GM12878 (cell line): ENCODE measurements around the gene DPH6. TPM values are rescaled to one million over a fixed set of nuclear protein-coding genes. Genes with fewer than 3 reads are reported as not detected.

Experiments
- ATAC-seq: fragments of 200-7000 bp; cut with Tn5 transposase; 3 replicates; pipeline ENCODE4 v1.9.1; 2020; ENCODE audit warnings: mild to moderate bottlenecking, moderate library complexity
- BruUV-seq: library from RNA; stranded (reverse); fragments of 400-500 nt; replicated peaks from 2 replicates; lab custom pipeline; 2021; lab: Mats Ljungman, UMichigan
- CTCF ChIA-PET: fragments of 300-600 bp; sonication (Branson Sonifier 250); formaldehyde crosslinking; extraction: SDS; loops from one replicate; lab custom pipeline; 2021; ENCODE audit warnings: inconsistent platforms; lab: Yijun Ruan, JAX
- POLR2A ChIA-PET: fragments of 350-600 bp; formaldehyde crosslinking; extraction: SDS; loops from one replicate; lab custom pipeline; 2021; ENCODE audit warnings: inconsistent platforms; lab: Charles Lee
- RAD21 ChIA-PET: fragments of 300-600 bp; sonication (Branson Sonifier 250); formaldehyde crosslinking; loops from one replicate; lab custom pipeline; 2023; ENCODE audit warnings: antibody characterized with exemption; ENCODE audit not compliant: unreplicated experiment; lab: Charles Lee
- SMC1A ChIA-PET: fragments of 300-600 bp; sonication (Branson Sonifier 250); formaldehyde crosslinking; loops from one replicate; lab custom pipeline; 2023; ENCODE audit not compliant: unreplicated experiment, uncharacterized antibody; lab: Charles Lee
- DNase-seq: peaks from one replicate; pipeline ENCODE4 v3.0.0-alpha.2; 2011; ENCODE audit warnings: low read depth, low spot score
- FAIRE-seq: peaks from 3 replicates; lab custom pipeline; 2011; peaks lifted over from hg19 to GRCh38; lab: Jason Lieb, UNC
- H2AFZ ChIP-seq: 2 replicates; pipeline ENCODE4 v1.6.0; 2011; ENCODE audit warnings: low read depth, low read length, control low read depth; ENCODE audit not compliant: control insufficient read depth
- H3K27ac ChIP-seq: 2 replicates; pipeline ENCODE4 v1.5.1; 2011; ENCODE audit warnings: control low read depth; ENCODE audit not compliant: control insufficient read depth, insufficient read depth
- H3K27me3 ChIP-seq, 2 experiments: replicated peaks in 1 of 2; 2 replicates each; pipeline versions ENCODE4 v1.6.0 to v1.6.1; 2011; ENCODE audit warnings: low read length in 1 of 2; ENCODE audit not compliant: control insufficient read depth in 2 of 2, insufficient read depth in 2 of 2
- H3K36me3 ChIP-seq, 2 experiments: 2 replicates each; pipeline ENCODE4 v1.5.1; 2011; ENCODE audit warnings: low read length in 1 of 2; ENCODE audit not compliant: control insufficient read depth in 2 of 2, insufficient read depth in 2 of 2
- H3K4me1 ChIP-seq: 2 replicates; pipeline ENCODE4 v1.6.1; 2011; ENCODE audit warnings: mild to moderate bottlenecking, low read length, moderate library complexity, mixed read lengths; ENCODE audit not compliant: control insufficient read depth, insufficient read depth
- H3K4me2 ChIP-seq: 2 replicates; pipeline ENCODE4 v1.6.0; 2011; ENCODE audit warnings: control low read depth; ENCODE audit not compliant: control insufficient read depth, insufficient read depth
- H3K4me3 ChIP-seq: fragments of 200-600 bp; sonication (generic); 2 replicates; pipeline ENCODE4 v1.5.1; 2016
- H3K79me2 ChIP-seq: 2 replicates; pipeline ENCODE4 v1.6.0; 2011; ENCODE audit warnings: low read length; ENCODE audit not compliant: control insufficient read depth, insufficient read depth
- H3K9ac ChIP-seq: 2 replicates; pipeline ENCODE4 v1.8.0; 2011; ENCODE audit warnings: low read length, control low read depth, mixed read lengths; ENCODE audit not compliant: control insufficient read depth, insufficient read depth
- H3K9me3 ChIP-seq: replicated peaks from 3 replicates; pipeline ENCODE4 v1.5.1; 2011; ENCODE audit warnings: mild to moderate bottlenecking, low read length; ENCODE audit not compliant: control insufficient read depth, insufficient read depth
- H4K20me1 ChIP-seq: 2 replicates; pipeline ENCODE4 v1.6.0; 2011; ENCODE audit not compliant: control insufficient read depth, insufficient read depth
- BCL11A ChIP-seq: IDR thresholded peaks from 2 replicates; pipeline ENCODE4 v1.6.1; 2011; ENCODE audit warnings: low read depth, low read length
- IRF5 ChIP-seq: fragments of 450-650 bp; IDR thresholded peaks from 2 replicates; pipeline ENCODE4 v1.6.1; 2017; ENCODE audit warnings: borderline replicate concordance
- MEF2B ChIP-seq: fragments of 450-650 bp; IDR thresholded peaks from 2 replicates; pipeline ENCODE4 v1.6.1; 2018; ENCODE audit warnings: mild to moderate bottlenecking, moderate library complexity; ENCODE audit not compliant: partially characterized antibody, poor library complexity, severe bottlenecking
- PML ChIP-seq: IDR thresholded peaks from 2 replicates; pipeline ENCODE4 v1.6.1; 2012; ENCODE audit warnings: low read length, inconsistent platforms
- SP1 ChIP-seq: IDR thresholded peaks from one replicate; pipeline ENCODE4 v1.6.1; 2011; ENCODE audit warnings: low read depth, low read length
- ZNF384 ChIP-seq: IDR thresholded peaks from 2 replicates; pipeline ENCODE4 v1.6.1; 2012; ENCODE audit warnings: low read depth, mild to moderate bottlenecking, low read length, improper control_type of control experiment, borderline replicate concordance
- ZNF592 ChIP-seq: fragments of 450-650 bp; IDR thresholded peaks from 2 replicates; pipeline ENCODE4 v1.6.1; 2017; ENCODE audit warnings: mild to moderate bottlenecking, moderate library complexity
- ZNF622 ChIP-seq: fragments of 450-650 bp; IDR thresholded peaks from 2 replicates; pipeline ENCODE4 v1.6.1; 2017; ENCODE audit warnings: mild to moderate bottlenecking, inconsistent platforms
- WGBS: methylation state at CpG from one replicate; pipeline ENCODE4 v1.1.6; 2016; ENCODE audit warnings: low lambda C conversion rate; ENCODE audit not compliant: insufficient replicate concordance, insufficient coverage; ENCODE audit errors: missing lambda C conversion rate; 5-methylcytosine and 5-hydroxymethylcytosine counted together
- in situ Hi-C: fragments of 300-500 bp; cut with MboI; formaldehyde crosslinking; loops from 9 replicates; pipeline ENCODE4 v1.14.3; 2018; ENCODE audit warnings: mixed read lengths
- intact Hi-C: fragments of 100-400 bp; cut with micrococcal nuclease; formaldehyde crosslinking; loops from one replicate; pipeline ENCODE4 v1.14.2; 2022; ENCODE audit not compliant: unreplicated experiment
- polyA plus RNA-seq, 11 experiments: library from polyadenylated mRNA; depleted of rRNA in 4 of 11; unstranded in 6 of 11; stranded (reverse) in 5 of 11; fragments of >200 nt; fragmentation: Nextera tagmentation in 4 of 11; fragmentation: Illumina TruSeq in 1 of 11; extraction: Ambion mirVana in 4 of 11; extraction: Trizol in 1 of 11; gene quantifications; 1 replicate in 1 of 11; 2 replicates in 10 of 11; pipeline versions ENCODE4 v1.2.1 to v1.2.3, GENCODE V29; 2011 to 2016; ENCODE audit warnings: inconsistent platforms in 2 of 11, missing spikeins in 2 of 11, low read depth in 1 of 11
- total RNA-seq, 4 experiments: library from RNA; depleted of rRNA in 3 of 4; stranded (reverse); fragments of >200 nt in 3 of 4; fragmentation: Illumina TruSeq in 1 of 4; extraction: Trizol in 1 of 4; gene quantifications; 2 replicates each; pipeline versions ENCODE4 v1.2.1 to v1.2.3, GENCODE V29; 2013 to 2021
- TF ChIP-seq, protein P1 (sequence below): fragments of 450-650 bp; IDR thresholded peaks from 2 replicates; pipeline ENCODE4 v1.6.1; 2016; ENCODE audit warnings: mild to moderate bottlenecking, moderate library complexity, borderline replicate concordance

DPH6 gene
- total and polyA plus RNA-seq, 10 of the 15 experiments (the other 5 are each of a cell fraction or from before 2014, with no cell fraction given): 9.0 to 68.5 (median 17.1) TPM

- DNase-seq (no peak), ATAC-seq (no peak), FAIRE-seq (no peak)
- H3K9me3 ChIP-seq: no peaks in the 10 kb centered on the region
- H4K20me1 ChIP-seq: no peaks in the 10 kb centered on the region
- no peaks in the 10 kb centered on the region for H3K27me3 ChIP-seq
- WGBS: 92% methylated on average over 2 of the region's 2 CpGs
- intact Hi-C loops (no loop called here), in situ Hi-C loops (no loop called here)
- CTCF ChIA-PET: no interaction called here
- POLR2A ChIA-PET: no interaction called here
- no peak for TF ChIP-seq ZNF622
- TF ChIP-seq IRF5: no peak
- no peak for TF ChIP-seq SP1
- no peak for TF ChIP-seq MEF2B
- no peak overlapping the region for H3K9ac ChIP-seq
- SMC1A ChIA-PET: no interaction called here
- H3K4me1 ChIP-seq: no peaks in the 10 kb centered on the region
- H3K4me3 ChIP-seq: no peak overlapping the region
- RAD21 ChIA-PET: no interaction called here
- H2AFZ ChIP-seq: no peak overlapping the region
- BruUV-seq: no TSS peak
- no peak overlapping the region for H3K4me2 ChIP-seq
- no peak overlapping the region for H3K27ac ChIP-seq
- no peaks in the 10 kb centered on the region for H3K36me3 ChIP-seq
- H3K79me2 ChIP-seq: no peaks in the 10 kb centered on the region
Observed at GRCh38 chr15:35394416-35394815, 151.5 kb downstream of the DPH6 start.

DNA sequence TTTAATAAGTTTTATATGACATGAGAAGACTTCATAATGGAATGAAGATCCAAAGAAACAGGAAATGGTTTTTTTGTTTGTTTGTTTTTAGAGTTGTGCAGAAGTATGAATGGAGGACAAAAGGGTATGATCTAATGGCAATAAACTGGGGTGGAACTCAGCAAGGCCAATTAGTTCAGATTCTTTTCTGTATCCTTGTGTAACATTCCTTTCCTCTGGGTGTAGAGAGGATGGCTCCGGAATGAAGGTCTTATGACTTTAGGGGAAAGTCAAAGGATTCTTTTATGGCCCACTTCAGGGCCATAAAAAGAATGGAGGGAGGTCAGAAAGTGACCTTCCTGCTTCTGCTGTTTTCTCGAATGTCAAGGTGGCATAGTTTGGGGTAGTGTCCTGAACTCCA, 152.6 kb downstream of the DPH6 start:
- Histone ChIP-seq H3K4me2 (no peak overlapping the region), H3K4me3 (no peak overlapping the region), H4K20me1 (no peaks in the 10 kb centered on the region), H3K36me3 (no peaks in the 10 kb centered on the region), H3K79me2 (no peaks in the 10 kb centered on the region), H3K27ac (no peak overlapping the region), H3K9me3 (no peaks in the 10 kb centered on the region), H2AFZ (no peak overlapping the region), H3K4me1 (no peaks in the 10 kb centered on the region), H3K27me3 (no peaks in the 10 kb centered on the region), H3K9ac (no peak overlapping the region)
- RAD21 ChIA-PET: no interaction called here
- ATAC-seq (no peak), DNase-seq (no peak), FAIRE-seq (no peak)
- BruUV-seq: no TSS peak
- in situ Hi-C loops: no loop called here
- POLR2A ChIA-PET: no interaction called here
- intact Hi-C loops: no loop called here
- SMC1A ChIA-PET: no interaction called here
- CTCF ChIA-PET: no interaction called here
- WGBS: 68% methylated on average over 2 of the region's 2 CpGs
- TF ChIP-seq, protein P1, sequence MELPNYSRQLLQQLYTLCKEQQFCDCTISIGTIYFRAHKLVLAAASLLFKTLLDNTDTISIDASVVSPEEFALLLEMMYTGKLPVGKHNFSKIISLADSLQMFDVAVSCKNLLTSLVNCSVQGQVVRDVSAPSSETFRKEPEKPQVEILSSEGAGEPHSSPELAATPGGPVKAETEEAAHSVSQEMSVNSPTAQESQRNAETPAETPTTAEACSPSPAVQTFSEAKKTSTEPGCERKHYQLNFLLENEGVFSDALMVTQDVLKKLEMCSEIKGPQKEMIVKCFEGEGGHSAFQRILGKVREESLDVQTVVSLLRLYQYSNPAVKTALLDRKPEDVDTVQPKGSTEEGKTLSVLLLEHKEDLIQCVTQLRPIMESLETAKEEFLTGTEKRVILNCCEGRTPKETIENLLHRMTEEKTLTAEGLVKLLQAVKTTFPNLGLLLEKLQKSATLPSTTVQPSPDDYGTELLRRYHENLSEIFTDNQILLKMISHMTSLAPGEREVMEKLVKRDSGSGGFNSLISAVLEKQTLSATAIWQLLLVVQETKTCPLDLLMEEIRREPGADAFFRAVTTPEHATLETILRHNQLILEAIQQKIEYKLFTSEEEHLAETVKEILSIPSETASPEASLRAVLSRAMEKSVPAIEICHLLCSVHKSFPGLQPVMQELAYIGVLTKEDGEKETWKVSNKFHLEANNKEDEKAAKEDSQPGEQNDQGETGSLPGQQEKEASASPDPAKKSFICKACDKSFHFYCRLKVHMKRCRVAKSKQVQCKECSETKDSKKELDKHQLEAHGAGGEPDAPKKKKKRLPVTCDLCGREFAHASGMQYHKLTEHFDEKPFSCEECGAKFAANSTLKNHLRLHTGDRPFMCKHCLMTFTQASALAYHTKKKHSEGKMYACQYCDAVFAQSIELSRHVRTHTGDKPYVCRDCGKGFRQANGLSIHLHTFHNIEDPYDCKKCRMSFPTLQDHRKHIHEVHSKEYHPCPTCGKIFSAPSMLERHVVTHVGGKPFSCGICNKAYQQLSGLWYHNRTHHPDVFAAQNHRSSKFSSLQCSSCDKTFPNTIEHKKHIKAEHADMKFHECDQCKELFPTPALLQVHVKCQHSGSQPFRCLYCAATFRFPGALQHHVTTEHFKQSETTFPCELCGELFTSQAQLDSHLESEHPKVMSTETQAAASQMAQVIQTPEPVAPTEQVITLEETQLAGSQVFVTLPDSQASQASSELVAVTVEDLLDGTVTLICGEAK: no peak
- TF ChIP-seq PML (no peak), ZNF384 (no peak), BCL11A (no peak), ZNF592 (no peak)
